GM21825 (cell line): ENCODE measurements around the gene PRRX1.

ENCODE experiments used
- ATAC-seq: cut with Tn5 transposase; IDR thresholded peaks from one replicate; pipeline ENCODE4 v1.9.1; 2021; ENCODE audit warnings: mild to moderate bottlenecking, moderate library complexity; ENCODE audit not compliant: unreplicated experiment

Gene PRRX1

GRCh38 chr1:170664093-170664827 lies at the start of gene PRRX1:
TSS of gene PRRX1 (plus strand) at chr1:170664131. CDS start at chr1:170664219, 88 bp downstream.
- no peak for ATAC-seq

- ATAC-seq: no peak
Observed at GRCh38 chr1:170617591-170618330, 46.2 kb upstream of the PRRX1 start.

GRCh38 chr1:170618421-170618820 lies 45.5 kb upstream of the PRRX1 start:
- ATAC-seq: no peak

- ATAC-seq: no peak
Observed at GRCh38 chr1:170619241-170620028, 44.5 kb upstream of the PRRX1 start.

- no peak for ATAC-seq
Observed at GRCh38 chr1:170620164-170620563, 43.8 kb upstream of the PRRX1 start.

GRCh38 chr1:170623171-170623570 lies 40.8 kb upstream of the PRRX1 start:
- ATAC-seq: no peak

GRCh38 chr1:170624146-170624545 lies 39.8 kb upstream of the PRRX1 start:
- ATAC-seq: no peak

GRCh38 chr1:170630977-170631376 lies 33.0 kb upstream of the PRRX1 start:
- ATAC-seq: no peak

GRCh38 chr1:170634293-170634692 lies 29.6 kb upstream of the PRRX1 start:
- no peak for ATAC-seq

GRCh38 chr1:170634824-170635410 lies 29.0 kb upstream of the PRRX1 start:
- no peak for ATAC-seq

- ATAC-seq: no peak
Observed at GRCh38 chr1:170640581-170640980, 23.4 kb upstream of the PRRX1 start.

- ATAC-seq: no peak
Observed at GRCh38 chr1:170657275-170657853, 6.6 kb upstream of the PRRX1 start.

GRCh38 chr1:170659399-170660035 lies 4.4 kb upstream of the PRRX1 start:
- ATAC-seq: no peak

GRCh38 chr1:170660281-170660713 lies 3.6 kb upstream of the PRRX1 start:
- ATAC-seq: no peak

GRCh38 chr1:170660871-170661645 lies 2.9 kb upstream of the PRRX1 start:
- no peak for ATAC-seq

- no peak for ATAC-seq
Observed at GRCh38 chr1:170661646-170662411, 2.1 kb upstream of the PRRX1 start.

- ATAC-seq: no peak
Observed at GRCh38 chr1:170662561-170663403, 1.1 kb upstream of the PRRX1 start.
